EL (cell line): ENCODE measurements around the gene CEP131.
"Not testable (repeated sequence)": the region's sequence is repeated elsewhere in the genome, so short reads cannot be mapped to it uniquely, and the experiment has no call there.

Experiments used
- DNase-seq: peaks from one replicate; pipeline ENCODE4 v3.0.0-alpha.2; 2016

The CEP131 gene

DNA sequence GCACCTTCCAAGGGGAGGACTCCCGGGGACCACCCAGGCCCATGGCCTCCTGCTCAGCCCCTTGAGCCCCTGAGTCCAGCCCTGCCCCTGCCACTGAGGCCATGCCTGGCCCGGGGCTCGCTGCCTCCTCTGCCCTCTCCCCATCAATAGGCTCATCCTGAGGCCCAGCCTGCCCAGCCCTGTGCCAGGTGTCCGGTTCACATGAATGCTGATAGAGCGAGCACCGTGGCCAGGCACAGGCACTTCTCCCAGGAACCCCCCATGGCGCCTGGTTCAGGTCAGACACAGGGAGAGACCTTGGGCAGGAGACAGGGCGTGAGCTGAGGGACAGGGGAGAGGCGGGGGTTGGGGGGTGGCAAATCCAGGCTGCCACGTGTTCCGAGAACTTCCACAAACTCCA is 60.3 kb downstream of the CEP131 start:
- DNase-seq: no peak

DNA sequence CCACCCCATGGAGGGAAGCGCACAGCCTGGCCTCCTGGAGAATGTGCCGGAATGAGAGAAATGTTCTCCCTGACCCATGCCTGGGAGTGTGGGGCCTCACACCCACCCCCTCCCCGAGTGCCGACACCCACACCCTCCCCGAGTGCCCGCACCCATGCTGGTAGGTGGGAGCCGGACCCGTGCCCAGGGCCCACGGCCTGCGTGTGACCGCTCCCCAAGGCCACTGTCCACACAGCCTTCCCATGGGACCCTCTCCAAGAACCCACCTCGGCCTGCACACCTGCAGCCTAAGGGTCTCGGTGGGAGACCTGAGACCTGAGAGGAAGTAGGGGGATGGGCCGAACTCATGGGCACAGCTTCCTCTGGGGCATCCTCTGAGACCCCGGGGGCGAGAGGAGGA is 60.8 kb downstream of the CEP131 start:
- DNase-seq: no peak

DNA sequence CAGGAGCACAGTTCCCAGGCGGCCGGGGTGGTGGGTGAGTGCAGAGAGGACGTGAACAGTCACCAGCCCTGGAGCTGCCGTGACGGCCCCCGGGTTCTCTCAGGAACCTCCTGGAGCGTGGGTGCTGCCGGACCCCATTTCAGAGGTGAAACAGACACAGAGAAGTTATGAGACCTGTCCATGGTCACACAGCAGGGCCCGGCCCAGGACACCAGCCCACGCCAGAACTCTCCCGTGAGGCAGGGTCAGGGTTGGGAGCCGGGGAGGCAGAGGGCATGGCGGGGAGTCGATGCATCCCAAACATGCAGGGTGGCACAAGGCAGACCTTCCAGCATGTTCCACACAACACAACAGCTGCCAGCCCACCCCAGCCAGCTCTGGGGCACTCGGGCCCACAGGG is 61.2 kb downstream of the CEP131 start:
- no peak for DNase-seq

DNA sequence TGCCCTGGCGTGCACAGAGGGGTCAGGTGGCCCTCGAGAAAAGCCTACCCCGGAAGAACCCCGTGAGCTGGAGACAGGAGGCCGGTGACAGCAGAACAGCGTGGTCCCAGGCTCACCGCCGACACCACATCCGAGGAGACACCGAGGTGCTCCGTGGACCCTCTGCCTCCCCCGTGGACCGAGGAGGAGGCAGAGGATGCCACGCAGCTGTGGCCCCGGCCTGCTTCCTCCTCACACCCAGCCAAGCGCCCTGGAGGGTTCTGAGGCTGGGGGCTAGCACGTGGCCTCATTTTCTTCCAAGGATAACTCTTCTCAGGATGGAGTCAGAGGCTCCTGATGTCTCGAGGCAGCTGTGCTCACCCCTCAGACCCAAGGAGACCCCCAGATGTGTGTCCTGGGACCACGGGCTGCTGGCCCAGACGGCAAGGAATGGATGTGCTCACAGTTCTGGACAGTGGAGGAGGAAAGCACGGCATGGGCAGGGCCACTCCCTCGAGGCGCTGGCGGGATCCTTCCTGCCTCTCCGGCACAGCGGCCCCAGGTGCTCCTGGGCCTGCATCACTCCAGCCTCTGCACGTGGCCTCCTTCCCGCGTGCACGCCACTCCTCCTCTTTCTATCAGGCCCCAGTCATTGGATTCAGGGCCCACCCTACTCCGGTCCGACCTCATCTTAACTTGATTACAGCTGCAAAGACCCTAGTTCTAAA is 61.9 kb downstream of the CEP131 start:
- DNase-seq: no peak

DNA sequence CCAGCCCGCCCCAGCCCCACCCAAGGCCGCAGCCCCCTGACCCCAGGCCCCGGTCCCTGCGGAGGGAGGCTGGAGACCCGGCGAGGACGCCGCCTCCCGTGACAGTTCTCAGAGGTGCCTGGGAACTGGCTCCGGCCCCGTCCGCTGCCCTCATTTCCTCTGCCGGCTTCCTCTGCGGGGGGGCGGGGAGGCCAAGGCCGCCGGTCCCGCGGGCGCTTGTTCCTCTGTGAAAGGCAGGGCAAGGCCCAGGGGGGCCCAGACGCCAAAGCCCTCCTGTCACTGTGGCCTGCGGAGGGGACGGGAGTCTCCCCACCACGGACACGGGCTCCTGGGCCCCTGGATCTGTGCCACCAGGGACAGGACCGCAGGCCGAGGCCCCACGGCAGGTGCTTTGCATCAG is 62.5 kb downstream of the CEP131 start:
- DNase-seq: no peak

DNA sequence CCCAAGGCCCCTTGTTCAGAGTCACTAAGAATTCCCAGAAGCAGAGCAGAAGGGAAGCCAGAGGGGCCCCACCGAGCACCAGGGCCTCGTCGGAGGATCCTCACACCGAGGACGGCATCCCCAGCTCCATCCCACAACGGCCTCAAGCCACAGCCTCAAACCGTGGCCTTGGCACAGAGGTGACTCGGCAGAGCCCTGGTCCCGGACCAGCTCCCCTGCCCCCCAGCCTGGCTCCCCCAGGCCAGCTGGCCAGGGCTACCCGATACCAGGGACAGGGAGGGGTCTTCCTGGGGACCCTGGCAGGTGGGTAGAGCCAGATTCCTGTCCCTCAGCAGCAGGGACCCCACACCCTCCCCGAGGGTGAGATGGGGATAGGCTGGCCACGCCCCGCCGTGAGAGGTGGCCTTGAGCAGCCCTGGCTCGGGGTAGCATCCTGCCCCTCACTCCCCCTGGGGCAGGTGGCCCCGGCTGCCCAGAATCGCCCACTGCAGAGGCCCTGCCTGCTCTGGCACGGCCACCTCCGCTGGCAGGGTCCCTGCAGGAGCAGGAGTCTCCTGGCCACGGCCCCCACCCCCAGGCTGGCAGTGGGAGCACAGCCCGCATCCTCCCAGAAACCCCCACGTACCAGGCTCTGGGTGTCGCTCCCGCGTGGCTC is 63.0 kb downstream of the CEP131 start:
- no peak for DNase-seq

DNA sequence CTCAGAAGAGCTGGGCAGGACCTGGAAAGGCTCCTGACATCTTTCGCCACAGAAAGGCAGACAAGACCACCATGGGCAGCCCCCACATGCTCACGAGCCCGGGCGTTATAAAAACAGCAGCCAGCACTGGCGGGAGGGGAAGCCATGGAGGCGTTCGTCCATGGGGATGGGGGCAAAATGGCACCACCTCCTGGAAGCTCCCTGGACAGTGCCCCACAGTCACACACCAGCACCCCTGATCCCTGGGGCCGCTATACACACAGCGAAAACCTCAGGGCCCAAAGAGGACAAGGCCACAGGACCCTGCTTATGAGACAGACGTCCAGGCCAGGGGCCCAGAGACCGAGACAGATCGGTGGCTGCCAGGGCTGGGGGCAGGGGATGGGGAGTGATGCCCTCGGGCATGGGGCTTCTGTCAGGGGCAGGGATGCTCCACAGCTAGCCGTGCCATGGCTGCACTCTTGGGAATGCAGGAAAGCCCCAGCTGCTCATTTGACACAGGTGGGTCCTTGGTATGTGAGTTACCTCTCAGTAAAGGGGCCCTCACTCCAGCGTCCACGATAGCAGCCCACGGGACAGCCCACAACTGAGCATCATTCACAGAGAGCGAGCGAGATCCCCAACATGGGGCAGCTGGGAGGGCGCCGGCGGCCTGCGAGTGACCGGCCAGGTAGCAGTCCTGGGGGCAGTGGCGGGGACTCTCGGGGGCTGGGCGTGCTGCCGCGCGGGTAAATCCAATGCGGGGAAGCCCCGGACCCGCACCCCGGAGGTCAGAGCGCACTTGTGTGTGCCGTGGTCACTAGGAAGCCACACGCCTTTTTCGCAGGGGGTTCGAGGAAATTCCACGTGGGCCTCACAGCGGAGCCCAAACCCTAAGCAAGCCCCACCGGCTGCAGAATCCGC is 63.8 kb downstream of the CEP131 start:
- DNase-seq: no peak

DNA sequence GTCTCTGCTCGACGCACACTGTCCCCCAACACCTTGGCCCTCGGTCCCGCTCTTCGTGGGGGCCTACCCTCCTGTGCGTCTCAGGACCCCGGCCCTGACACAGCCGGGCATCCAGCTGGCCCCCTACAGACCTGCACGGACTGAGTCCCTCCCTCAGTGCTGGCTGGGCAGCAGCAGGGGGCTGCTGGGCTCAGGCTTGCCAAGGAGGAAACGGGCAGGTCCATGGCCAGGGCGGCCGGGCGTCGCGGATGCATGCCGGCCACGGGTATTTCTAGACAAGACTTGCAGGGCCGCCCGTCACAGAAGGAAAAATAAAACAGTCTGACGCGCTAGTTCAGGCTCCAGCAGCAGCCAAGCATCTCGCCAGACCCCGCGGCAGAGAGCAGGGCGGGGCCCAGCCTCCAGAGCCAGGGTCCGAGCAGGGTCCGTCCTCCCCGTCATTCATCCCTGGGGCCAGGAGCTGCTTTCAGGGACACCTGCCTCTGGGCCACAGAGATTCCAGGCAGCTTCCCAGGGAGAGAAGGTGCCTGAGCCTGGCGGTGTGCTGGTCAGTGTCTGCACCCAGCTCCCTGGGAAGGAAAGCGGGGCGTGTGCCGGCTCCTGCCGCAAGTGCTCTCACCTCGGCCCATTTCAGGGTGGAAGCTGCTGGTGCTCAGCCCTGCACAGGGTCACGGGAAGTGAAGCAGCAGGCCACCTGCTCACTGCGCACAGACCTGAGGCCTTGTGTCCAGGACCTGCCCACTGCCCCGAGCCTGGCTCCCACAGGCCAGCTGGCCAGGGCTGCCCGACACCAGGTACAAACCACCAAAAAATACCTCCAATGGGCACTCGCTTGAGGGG is 64.7 kb downstream of the CEP131 start:
- DNase-seq: no peak

DNA sequence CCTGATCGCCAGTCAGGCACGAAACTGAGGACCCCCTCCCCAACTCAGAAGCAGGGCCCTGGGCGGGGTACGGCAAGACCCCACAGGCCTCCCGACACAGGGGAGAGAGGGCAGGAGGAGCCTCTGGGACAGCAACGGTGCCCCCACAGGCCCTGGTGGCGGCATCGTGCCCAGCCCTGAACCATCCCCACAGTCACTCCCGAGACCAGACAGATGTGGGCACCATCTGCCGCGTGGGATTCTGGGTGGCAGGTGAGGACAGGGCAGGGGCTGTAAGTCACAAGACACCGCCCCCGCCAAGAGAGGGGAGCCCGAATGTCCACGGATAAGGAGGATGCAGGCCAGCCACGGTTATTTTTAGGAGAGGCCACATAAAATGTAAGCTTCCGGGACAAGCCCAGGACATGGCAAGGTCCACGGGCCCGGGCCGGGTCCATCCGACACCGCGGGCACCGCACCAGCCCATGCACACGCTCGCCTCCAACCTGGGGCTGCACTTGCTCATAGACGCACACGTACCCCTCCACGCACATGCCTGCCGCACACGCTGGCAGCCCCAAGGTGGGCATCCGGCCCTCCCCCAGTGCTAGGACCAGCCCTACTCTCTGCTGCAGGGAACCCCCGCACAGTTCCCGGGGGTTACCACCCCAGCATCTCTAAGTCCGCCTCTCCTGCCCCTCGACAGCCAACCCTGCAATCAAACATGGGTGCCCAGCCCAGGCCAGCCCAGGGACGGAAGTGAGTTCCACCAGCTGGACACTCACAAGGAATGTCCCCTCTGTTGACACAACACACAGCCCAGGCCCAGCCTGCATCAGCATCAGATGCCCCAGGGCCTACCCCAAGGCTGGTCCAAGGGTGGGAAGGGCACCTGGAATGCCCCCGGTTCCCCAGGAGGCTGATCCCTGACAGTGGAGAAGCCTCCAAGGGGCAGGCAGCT is 65.6 kb downstream of the CEP131 start:
- no peak for DNase-seq

DNA sequence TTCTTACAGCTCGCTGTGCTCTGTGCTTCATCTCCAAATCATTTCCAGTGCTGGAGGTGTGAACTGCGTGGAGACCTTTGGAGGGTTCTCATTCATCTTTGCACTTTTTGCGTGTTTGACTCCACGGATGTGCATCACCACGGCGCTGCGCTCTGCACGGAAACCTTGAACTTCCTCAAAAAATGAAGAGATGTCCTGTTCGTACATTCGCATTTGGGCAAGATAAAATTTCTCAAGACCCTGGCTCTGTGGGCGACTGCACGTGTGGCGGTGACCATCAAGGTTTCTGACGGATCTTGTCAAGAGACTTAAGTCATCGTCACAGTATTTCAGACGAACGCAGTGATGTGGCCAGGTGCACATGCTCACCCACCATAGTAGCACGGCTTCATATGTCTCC is 67.8 kb downstream of the CEP131 start:
- DNase-seq: no peak

DNA sequence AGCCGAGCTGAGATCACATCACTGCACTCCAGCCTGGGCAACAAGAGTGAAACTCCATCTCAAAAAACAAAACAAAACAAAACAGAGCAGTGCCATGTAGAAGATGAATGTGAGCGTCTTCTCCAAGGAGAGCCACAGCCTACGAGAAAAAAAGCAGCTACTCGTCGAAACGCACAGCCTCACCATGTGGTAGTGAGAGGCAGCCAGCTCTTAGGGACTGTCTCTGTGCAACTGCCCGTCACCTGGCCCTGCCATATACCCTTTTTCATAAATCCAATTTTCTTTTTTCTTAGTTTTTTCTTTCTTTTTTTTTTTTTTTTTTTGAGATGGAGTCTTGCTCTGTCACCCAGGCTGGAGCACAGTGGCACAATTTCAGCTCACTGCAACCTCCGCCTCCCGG is 68.7 kb downstream of the CEP131 start:
- DNase-seq: not testable (repeated sequence)

DNA sequence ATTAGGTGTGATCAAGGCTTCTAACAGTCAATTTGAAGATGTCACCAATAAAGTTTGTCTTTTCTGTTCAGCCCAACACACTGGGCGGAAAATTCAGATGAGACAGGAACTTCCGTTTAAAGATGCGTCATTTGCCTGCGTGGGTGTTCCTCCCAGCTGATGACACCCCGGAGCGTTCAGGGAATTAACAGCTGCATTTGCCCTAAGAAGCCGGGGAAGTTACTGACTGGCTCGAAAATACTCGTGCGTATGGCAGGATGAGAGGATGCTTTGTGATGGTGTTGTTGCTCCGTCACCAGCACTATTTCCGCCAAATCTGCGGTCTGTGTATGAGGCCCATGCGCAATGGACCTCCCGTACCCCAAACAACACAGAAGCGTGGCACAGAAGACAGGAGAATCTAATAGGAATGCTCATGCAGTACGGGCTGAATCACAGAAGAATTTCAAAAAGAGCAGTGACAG is 69.4 kb downstream of the CEP131 start:
- peak; percentile 44 for DNase-seq

DNA sequence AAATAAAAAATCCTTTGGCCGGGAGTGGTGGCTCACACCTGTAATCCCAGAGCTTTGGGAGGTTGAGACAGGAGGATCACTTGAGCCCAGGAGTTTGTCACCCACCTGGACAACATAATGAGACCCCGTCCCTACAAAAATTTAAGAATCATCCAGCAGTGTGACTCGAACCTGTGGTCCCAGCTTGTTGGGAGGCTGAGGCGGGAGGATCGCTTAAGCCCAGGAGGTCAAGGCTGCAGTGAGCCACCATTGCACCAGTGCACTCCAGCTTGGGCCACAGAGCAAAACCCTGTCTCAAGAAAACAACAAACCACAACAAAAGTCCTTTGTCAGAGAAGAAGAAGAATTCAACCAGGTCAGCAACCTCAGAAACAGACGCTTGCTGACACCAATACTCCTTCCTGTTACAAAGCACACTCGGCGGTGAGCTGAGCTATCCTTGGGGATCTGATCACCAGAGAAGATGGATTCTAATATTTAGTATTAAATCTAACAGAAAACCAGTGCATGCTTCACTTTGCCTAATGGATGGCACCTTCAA is 70.4 kb downstream of the CEP131 start:
- no peak for DNase-seq

DNA sequence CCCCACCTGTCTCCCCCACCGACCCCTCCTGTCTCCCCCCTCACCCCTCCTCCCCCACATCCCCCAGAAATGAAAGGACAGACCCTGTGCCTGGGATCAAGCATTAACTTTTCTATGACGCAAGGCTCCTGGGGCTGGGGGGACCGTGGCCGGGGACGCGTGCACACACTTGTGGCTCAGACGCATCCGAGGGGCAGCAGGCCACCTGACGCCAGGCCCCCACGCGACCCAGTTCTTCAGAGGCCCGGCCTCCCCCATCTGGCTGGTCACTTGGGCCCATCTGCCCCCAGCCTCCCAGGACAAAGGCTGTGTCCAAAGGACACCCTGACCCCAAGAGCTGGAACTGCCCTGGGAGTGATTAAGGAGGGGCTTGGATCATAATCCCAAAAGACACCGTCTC is 71.5 kb downstream of the CEP131 start:
- no peak for DNase-seq

DNA sequence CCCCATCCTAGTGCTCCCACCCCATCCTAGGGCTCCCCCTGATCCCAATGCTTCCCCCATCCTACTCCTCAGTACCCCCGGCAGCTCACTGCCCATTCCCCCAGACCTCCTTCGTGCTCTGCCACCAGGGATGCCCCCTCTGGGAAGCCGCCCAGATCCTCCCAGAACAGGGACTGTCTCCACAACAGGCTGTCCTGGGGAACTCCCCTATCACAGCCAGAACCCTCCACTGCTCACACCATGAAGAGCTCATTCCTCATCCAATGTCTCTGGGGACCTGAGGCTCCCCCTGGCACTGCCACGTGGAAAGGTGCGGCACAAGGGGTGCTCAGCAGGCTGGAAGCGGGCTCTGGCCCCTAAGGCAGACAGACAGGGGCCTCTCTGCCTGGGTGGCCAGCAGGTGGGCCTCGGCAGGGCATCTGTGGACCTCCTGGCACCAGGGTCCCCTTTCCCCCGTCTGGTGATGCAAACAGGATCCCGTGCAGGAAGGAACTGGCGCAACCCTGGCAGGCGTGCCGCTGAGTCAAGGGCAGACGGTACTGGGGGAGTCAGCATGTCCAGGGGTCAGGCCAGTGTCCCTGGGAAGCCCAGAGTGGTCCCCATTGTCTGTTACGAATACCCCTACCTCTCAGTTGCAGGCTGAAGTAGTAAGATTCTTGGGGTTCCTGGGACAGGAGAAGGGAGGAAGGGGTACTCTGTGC is 72.2 kb downstream of the CEP131 start:
- DNase-seq: no peak

DNA sequence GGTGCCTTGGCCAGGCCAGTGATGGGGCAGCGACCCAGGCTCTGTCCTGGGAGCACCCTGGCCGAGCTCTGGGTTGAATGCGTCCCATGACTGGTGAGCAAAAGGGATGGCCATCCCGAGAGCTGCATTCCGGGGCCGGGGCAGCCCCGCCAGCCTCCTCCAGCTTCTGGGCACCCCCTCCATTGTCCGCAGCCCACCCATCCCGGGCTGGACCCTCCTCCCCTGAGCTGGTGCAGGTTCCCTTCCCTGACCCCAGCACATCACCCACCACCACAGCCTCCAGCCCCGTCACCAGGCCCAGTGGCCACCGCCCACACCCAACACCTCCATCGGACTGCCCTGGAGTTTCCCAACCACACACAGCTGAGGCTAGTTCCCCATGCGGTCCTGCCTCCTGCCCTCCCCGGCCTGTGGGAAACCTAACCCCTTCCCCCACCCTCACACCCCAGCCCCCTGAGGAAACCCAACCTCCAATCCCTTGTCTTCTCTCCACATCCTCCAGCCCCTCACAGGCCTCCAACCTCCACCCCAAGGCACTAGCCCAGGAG is 73.7 kb downstream of the CEP131 start:
- no peak for DNase-seq

DNA sequence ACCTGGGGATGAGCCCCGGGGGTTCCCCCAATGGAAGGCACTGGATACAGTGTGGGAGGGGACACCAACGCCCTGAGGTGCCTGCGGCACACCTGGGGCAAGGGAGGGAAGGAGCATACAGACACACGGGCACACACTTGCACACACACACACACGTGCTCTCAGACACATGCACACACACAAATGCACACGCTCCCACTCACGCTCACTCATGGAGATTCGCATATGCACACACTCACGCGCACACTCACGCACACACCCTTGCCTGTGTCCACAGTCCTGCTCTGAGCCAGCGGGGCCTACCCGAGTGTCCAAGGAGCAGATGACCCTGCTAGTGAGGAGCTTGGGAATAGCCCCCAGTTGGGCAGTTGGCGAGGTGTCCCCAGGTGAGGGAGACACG is 74.2 kb downstream of the CEP131 start:
- DNase-seq: no peak

DNA sequence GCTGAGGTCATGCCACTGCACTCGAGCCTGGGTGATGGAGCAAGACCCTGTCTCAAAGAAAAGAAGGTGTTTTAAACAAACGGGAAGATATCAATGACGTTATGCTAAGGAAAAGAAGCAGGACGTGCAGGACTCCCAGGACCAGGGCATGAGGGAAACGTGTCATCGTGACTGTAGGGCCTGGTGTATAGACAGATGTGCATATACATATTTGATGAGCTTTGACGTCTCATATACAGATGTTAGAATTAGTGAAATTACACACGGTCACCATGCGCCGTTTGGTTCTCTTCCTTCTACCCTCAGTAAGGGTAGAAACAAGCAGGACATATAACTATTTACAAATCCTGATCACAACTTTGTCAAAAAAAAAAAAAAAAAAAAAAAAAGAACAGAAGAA is 75.1 kb downstream of the CEP131 start:
- no peak for DNase-seq

DNA sequence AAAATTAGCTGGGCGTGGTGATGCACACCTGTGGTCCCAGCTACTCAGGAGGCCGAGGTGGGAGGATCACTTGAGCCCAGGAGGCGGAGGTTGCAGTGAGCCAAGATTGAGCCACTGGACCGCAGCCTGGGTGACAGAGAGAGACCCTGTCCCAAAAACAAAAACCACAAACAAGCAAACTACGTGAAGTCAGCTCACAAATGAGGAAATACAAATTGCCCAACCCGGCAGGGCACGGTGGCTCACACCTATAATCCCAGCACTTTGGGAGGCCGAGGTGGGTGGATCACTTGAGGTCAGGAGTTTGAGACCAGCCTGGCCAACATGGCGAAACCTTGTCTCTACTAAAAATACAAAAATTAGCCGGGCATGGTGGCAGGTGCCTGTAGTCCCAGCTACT is 76.6 kb downstream of the CEP131 start:
- not testable (repeated sequence) for DNase-seq

DNA sequence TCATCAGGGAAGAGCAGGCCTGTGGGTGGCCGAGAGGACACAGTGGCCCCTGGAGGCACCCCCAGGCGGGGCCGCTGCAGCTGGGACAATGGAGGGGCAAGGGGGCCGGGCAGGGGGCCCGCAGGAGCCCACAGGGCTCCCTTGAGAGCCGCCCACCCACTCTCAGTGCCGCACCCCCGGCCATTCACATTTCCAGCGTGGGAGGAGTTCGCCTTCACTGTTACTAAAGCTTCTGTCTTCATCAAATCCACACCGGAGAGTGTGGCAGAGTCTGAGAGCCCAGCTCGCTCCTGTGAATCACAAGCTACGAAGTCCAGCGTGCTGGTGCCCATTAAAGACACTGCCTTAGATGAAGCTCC is 78.4 kb downstream of the CEP131 start:
- DNase-seq: no peak
